Endometrium (tissue), 2 donors: ENCODE measurements around the gene PREX1.
"Not testable (repeated sequence)": the region's sequence is repeated elsewhere in the genome, so short reads cannot be mapped to it uniquely, and the experiment has no call there.

Experiments used
- FAIRE-seq: peaks from 2 replicates; lab custom pipeline; 2012; peaks lifted over from hg19 to GRCh38; lab: Jason Lieb, UNC
- donor health status: control.
- donor health status: control.

Gene PREX1

GRCh38 chr20:48774696-48775095 lies 53.1 kb downstream of the PREX1 start:
- FAIRE-seq: no peak

- FAIRE-seq: no peak
These were observed 53.9 kb downstream of the PREX1 start for GRCh38 chr20:48773837-48774418.

GRCh38 chr20:48772183-48772976 lies 55.4 kb downstream of the PREX1 start:
- no peak for FAIRE-seq

- no peak for FAIRE-seq
These were observed 56.3 kb downstream of the PREX1 start for GRCh38 chr20:48771542-48771941.

GRCh38 chr20:48770700-48771442 lies 56.9 kb downstream of the PREX1 start:
- no peak for FAIRE-seq

- FAIRE-seq: no peak
These were observed 58.5 kb downstream of the PREX1 start for GRCh38 chr20:48769069-48769983.

GRCh38 chr20:48766961-48767960 lies 60.5 kb downstream of the PREX1 start:
- FAIRE-seq: no peak

GRCh38 chr20:48766205-48766604 lies 61.6 kb downstream of the PREX1 start:
- FAIRE-seq: no peak

GRCh38 chr20:48765359-48765758 lies 62.4 kb downstream of the PREX1 start:
- FAIRE-seq: no peak

- FAIRE-seq: no peak
These were observed 64.4 kb downstream of the PREX1 start for GRCh38 chr20:48763216-48763914.

- FAIRE-seq: no peak
These were observed 65.9 kb downstream of the PREX1 start for GRCh38 chr20:48761874-48762273.

- no peak for FAIRE-seq
These were observed 66.6 kb downstream of the PREX1 start for GRCh38 chr20:48761023-48761785.

GRCh38 chr20:48760403-48760983 lies 67.3 kb downstream of the PREX1 start:
- FAIRE-seq: no peak

GRCh38 chr20:48759631-48760245 lies 68.1 kb downstream of the PREX1 start:
- no peak for FAIRE-seq

GRCh38 chr20:48758206-48758820 lies 69.5 kb downstream of the PREX1 start:
- no peak for FAIRE-seq

- FAIRE-seq: not testable (repeated sequence)
These were observed 71.0 kb downstream of the PREX1 start for GRCh38 chr20:48756774-48757173.

GRCh38 chr20:48754292-48754691 lies 73.5 kb downstream of the PREX1 start:
- FAIRE-seq: no peak

GRCh38 chr20:48752963-48753362 lies 74.8 kb downstream of the PREX1 start:
- FAIRE-seq: no peak
